HepG2 (cell line): Measurements from ENCODE around the gene THAP3. TPM values are rescaled to one million over a fixed set of nuclear protein-coding genes. Genes with fewer than 3 reads are reported as not detected.
A peak's percentile ranks its signal among the peaks of the same experiment; 100 is the strongest.

Source experiments
- ARID4A ChIP-seq: sonication (generic); formaldehyde crosslinking; IDR thresholded peaks from 2 replicates; pipeline ENCODE4 v1.5.0; 2020; ENCODE audit warnings: mild to moderate bottlenecking, missing genetic modification reagents, borderline replicate concordance
- RAD21 ChIP-seq: fragments of 450-650 bp; formaldehyde crosslinking; IDR thresholded peaks from 2 replicates; pipeline ENCODE4 v1.5.0; 2020; ENCODE audit warnings: mild to moderate bottlenecking
- RBM39 ChIP-seq: fragments of 200-400 bp; formaldehyde crosslinking; IDR thresholded peaks from one replicate; pipeline ENCODE4 v1.6.1; 2018; ENCODE audit warnings: antibody characterized with exemption, mild to moderate bottlenecking, low read depth, low read length; ENCODE audit not compliant: poor library complexity, severe bottlenecking
- REL ChIP-seq: sonication (generic); formaldehyde crosslinking; conservative IDR thresholded peaks from 2 replicates; pipeline ENCODE4 v1.8.0; 2022; ENCODE audit warnings: mild to moderate bottlenecking, missing genetic modification reagents, moderate library complexity
- SALL1 ChIP-seq: sonication (generic); formaldehyde crosslinking; IDR thresholded peaks from 2 replicates; pipeline ENCODE4 v1.8.0; 2022; ENCODE audit warnings: mild to moderate bottlenecking, missing genetic modification reagents
- TGIF2 ChIP-seq: IDR thresholded peaks from 2 replicates; pipeline ENCODE4 v1.6.1; 2016; ENCODE audit warnings: control low read depth, missing compliant biosample characterization
- ZBTB8A ChIP-seq: sonication (generic); formaldehyde crosslinking; IDR thresholded peaks from 2 replicates; pipeline ENCODE4 v1.4.0; 2020; ENCODE audit warnings: mild to moderate bottlenecking, low read depth, missing genetic modification reagents, borderline replicate concordance
- ZFP82 ChIP-seq: sonication (generic); formaldehyde crosslinking; IDR thresholded peaks from 2 replicates; pipeline ENCODE4 v1.5.1; 2020; ENCODE audit warnings: mild to moderate bottlenecking, missing genetic modification reagents, borderline replicate concordance
- ZFY ChIP-seq: sonication (generic); formaldehyde crosslinking; IDR thresholded peaks from 2 replicates; pipeline ENCODE4 v1.4.0; 2020; ENCODE audit warnings: missing genetic modification reagents
- ZSCAN12 ChIP-seq: sonication (generic); formaldehyde crosslinking; IDR thresholded peaks from 2 replicates; pipeline ENCODE4 v1.9.0; 2021; ENCODE audit warnings: mild to moderate bottlenecking, missing genetic modification reagents
- ZSCAN25 ChIP-seq: sonication (generic); formaldehyde crosslinking; IDR thresholded peaks from 2 replicates; pipeline ENCODE4 v1.8.0; 2022; ENCODE audit warnings: mild to moderate bottlenecking, missing genetic modification reagents
- polyA plus RNA-seq, 8 experiments: library from polyadenylated mRNA; depleted of rRNA in 3 of 8; stranded (reverse) in 7 of 8; unstranded in 1 of 8; fragments of >200 nt; fragmentation: Illumina TruSeq in 4 of 8; extraction: Trizol in 4 of 8; gene quantifications; 2 replicates each; pipeline versions ENCODE4 v1.2.1 to v1.2.3, GENCODE V29; 2011 to 2016; ENCODE audit warnings: low read depth in 4 of 8, missing spikeins in 1 of 8, mixed read lengths in 1 of 8; ENCODE audit not compliant: insufficient read depth in 1 of 8
- total RNA-seq, 5 experiments: library from RNA; depleted of rRNA; stranded (reverse); fragments of >200 nt; fragmentation: Illumina TruSeq; extraction: Trizol; gene quantifications; 2 replicates each; pipeline ENCODE4 v1.2.3, GENCODE V29; 2016; ENCODE audit warnings: low read depth in 1 of 5
- TF ChIP-seq, protein P1 (sequence below): sonication (generic); formaldehyde crosslinking; IDR thresholded peaks from 2 replicates; pipeline ENCODE4 v1.8.0; 2022; ENCODE audit warnings: missing genetic modification reagents, mild to moderate bottlenecking, borderline replicate concordance
- TF ChIP-seq, protein P2 (sequence below): sonication (generic); formaldehyde crosslinking; IDR thresholded peaks from 2 replicates; pipeline ENCODE4 v1.8.0; 2022; ENCODE audit warnings: missing genetic modification reagents, low read depth, mild to moderate bottlenecking, borderline replicate concordance
- TF ChIP-seq, protein P3 (sequence below): sonication (generic); formaldehyde crosslinking; IDR thresholded peaks from 2 replicates; pipeline ENCODE4 v1.8.0; 2022; ENCODE audit warnings: mild to moderate bottlenecking, missing genetic modification reagents; ENCODE audit not compliant: insufficient replicate concordance

Gene THAP3
- total and polyA plus RNA-seq, 2 of the 13 experiments (the other 11 are each of a cell fraction or from before 2014, with no cell fraction given) = 10.3 to 14.9 TPM

- peak; percentile 81 for TF ChIP-seq ARID4A
- TF ChIP-seq, protein P1, sequence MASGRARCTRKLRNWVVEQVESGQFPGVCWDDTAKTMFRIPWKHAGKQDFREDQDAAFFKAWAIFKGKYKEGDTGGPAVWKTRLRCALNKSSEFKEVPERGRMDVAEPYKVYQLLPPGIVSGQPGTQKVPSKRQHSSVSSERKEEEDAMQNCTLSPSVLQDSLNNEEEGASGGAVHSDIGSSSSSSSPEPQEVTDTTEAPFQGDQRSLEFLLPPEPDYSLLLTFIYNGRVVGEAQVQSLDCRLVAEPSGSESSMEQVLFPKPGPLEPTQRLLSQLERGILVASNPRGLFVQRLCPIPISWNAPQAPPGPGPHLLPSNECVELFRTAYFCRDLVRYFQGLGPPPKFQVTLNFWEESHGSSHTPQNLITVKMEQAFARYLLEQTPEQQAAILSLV (CRISPR knock-in tag) = peak; percentile 89; the same call in 1 of the 2 replicates
- TF ChIP-seq, protein P2, sequence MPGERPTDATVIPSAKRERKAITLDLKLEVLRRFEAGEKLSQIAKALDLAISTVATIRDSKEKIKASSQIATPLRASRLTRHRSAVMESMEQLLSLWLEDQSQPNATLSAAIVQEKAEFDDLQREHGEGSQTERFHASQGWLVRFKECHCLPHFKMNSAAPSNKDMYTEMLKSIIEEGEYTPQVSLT (CRISPR knock-in tag) = no peak
- no peak for TF ChIP-seq ZBTB8A
- TF ChIP-seq RBM39 = peak; percentile 30
- no peak for TF ChIP-seq ZFP82 (CRISPR knock-in tag)
- peak; percentile 67; the same call in 1 of the 2 replicates for TF ChIP-seq SALL1 (CRISPR knock-in tag)
- no peak for TF ChIP-seq REL (CRISPR knock-in tag)
- peak; percentile 67 for TF ChIP-seq ZFY (CRISPR knock-in tag)
- TF ChIP-seq ZSCAN25 (CRISPR knock-in tag) = no peak
- no peak for TF ChIP-seq TGIF2 (CRISPR knock-in tag)
- TF ChIP-seq RAD21 (CRISPR knock-in tag) = peak; percentile 23; the same call in 1 of the 2 replicates
- TF ChIP-seq, protein P3, sequence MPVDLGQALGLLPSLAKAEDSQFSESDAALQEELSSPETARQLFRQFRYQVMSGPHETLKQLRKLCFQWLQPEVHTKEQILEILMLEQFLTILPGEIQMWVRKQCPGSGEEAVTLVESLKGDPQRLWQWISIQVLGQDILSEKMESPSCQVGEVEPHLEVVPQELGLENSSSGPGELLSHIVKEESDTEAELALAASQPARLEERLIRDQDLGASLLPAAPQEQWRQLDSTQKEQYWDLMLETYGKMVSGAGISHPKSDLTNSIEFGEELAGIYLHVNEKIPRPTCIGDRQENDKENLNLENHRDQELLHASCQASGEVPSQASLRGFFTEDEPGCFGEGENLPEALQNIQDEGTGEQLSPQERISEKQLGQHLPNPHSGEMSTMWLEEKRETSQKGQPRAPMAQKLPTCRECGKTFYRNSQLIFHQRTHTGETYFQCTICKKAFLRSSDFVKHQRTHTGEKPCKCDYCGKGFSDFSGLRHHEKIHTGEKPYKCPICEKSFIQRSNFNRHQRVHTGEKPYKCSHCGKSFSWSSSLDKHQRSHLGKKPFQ (CRISPR knock-in tag) = peak; percentile 46
- TF ChIP-seq ZSCAN12 = no peak; the same call in 1 of the 2 replicates
Measured at GRCh38 chr1:6602669-6603237, 21.9 kb upstream of the THAP3 start, which contains the start of gene KLHL21 (continued).
